D721Med (cell line): ENCODE measurements around the gene TBL1X.

ENCODE experiments used
- DNase-seq: peaks from one replicate; pipeline ENCODE4 v3.0.0; 2011; ENCODE audit warnings: low spot score; ENCODE audit not compliant: insufficient read length
- FAIRE-seq: peaks from 2 replicates; lab custom pipeline; 2011; peaks lifted over from hg19 to GRCh38; lab: Jason Lieb, UNC
- CTCF ChIP-seq: IDR thresholded peaks from 2 replicates; pipeline ENCODE4 v1.5.1; 2012; ENCODE audit warnings: mild to moderate bottlenecking, control low read depth; ENCODE audit not compliant: insufficient read depth; ENCODE audit errors: missing control alignments

The TBL1X gene

GRCh38 chrX:9681422-9681821 lies 216.6 kb downstream of the TBL1X start:
- FAIRE-seq (no peak), DNase-seq (no peak)
- TF ChIP-seq CTCF = no peak

GRCh38 chrX:9682456-9682855 lies 217.6 kb downstream of the TBL1X start:
- no peak for TF ChIP-seq CTCF
- no peak for FAIRE-seq
- no peak for DNase-seq

- FAIRE-seq = no peak
- no peak for TF ChIP-seq CTCF
- DNase-seq = no peak
These were observed 218.0 kb downstream of the TBL1X start for GRCh38 chrX:9682861-9683260.

GRCh38 chrX:9683350-9683749 lies 218.5 kb downstream of the TBL1X start:
- TF ChIP-seq CTCF = no peak
- no peak for FAIRE-seq
- no peak for DNase-seq

- FAIRE-seq (no peak), DNase-seq (no peak)
- TF ChIP-seq CTCF = no peak
These were observed 223.0 kb downstream of the TBL1X start for GRCh38 chrX:9687899-9688298.

- no peak for FAIRE-seq
- DNase-seq = no peak
- no peak for TF ChIP-seq CTCF
These were observed 224.0 kb downstream of the TBL1X start for GRCh38 chrX:9688833-9689232.

- FAIRE-seq (no peak), DNase-seq (no peak)
- no peak for TF ChIP-seq CTCF
These were observed 225.2 kb downstream of the TBL1X start for GRCh38 chrX:9690046-9690445.
